SKM-1 treated with dmso at 0.1 percent for 144 hours (cell line): ENCODE results near the gene LEKR1.
A peak's percentile ranks its signal among the peaks of the same experiment; 100 is the strongest.

Source experiments
- DNase-seq: peaks from one replicate; lab custom pipeline; 2025; ENCODE audit not compliant: unreplicated experiment; lab: John Stamatoyannopoulos, UW

LEKR1 gene

GRCh38 chr3:156974931-156975330 is 148.8 kb downstream of the LEKR1 start:
- no peak for DNase-seq

GRCh38 chr3:156975721-156976120 is 149.6 kb downstream of the LEKR1 start:
- DNase-seq: no peak

GRCh38 chr3:156976933-156977332 is 150.8 kb downstream of the LEKR1 start:
- DNase-seq: no peak

- no peak for DNase-seq
Measured at GRCh38 chr3:156978481-156978961, 152.4 kb downstream of the LEKR1 start.

- no peak for DNase-seq
Measured at GRCh38 chr3:156981005-156981404, 154.9 kb downstream of the LEKR1 start.

GRCh38 chr3:156983559-156983958 is 157.4 kb downstream of the LEKR1 start:
- DNase-seq: no peak

GRCh38 chr3:156985711-156986110 is 159.6 kb downstream of the LEKR1 start:
- DNase-seq: no peak

- no peak for DNase-seq
Measured at GRCh38 chr3:156987946-156988345, 161.8 kb downstream of the LEKR1 start.

- no peak for DNase-seq
Measured at GRCh38 chr3:156997351-156997750, 171.2 kb downstream of the LEKR1 start.

- no peak for DNase-seq
Measured at GRCh38 chr3:157001221-157001957, 175.2 kb downstream of the LEKR1 start.

GRCh38 chr3:157021679-157022078 is 195.5 kb downstream of the LEKR1 start:
- no peak for DNase-seq

GRCh38 chr3:157023226-157023625 is 197.1 kb downstream of the LEKR1 start:
- DNase-seq: no peak

GRCh38 chr3:157026091-157026490 is 199.9 kb downstream of the LEKR1 start:
- DNase-seq: no peak

GRCh38 chr3:157027861-157028745 is 201.9 kb downstream of the LEKR1 start:
- DNase-seq: no peak

GRCh38 chr3:157029365-157029790 is 203.2 kb downstream of the LEKR1 start:
- peak; percentile 11 for DNase-seq

- no peak for DNase-seq
Measured at GRCh38 chr3:157030712-157031111, 204.6 kb downstream of the LEKR1 start.

- no peak for DNase-seq
Measured at GRCh38 chr3:157033001-157033400, 206.8 kb downstream of the LEKR1 start.

GRCh38 chr3:157040456-157040855 is 214.3 kb downstream of the LEKR1 start:
- DNase-seq: no peak

GRCh38 chr3:157042226-157042625 is 216.1 kb downstream of the LEKR1 start:
- no peak for DNase-seq

- DNase-seq: no peak
Measured at GRCh38 chr3:157043771-157044170, 217.6 kb downstream of the LEKR1 start.

- no peak for DNase-seq
Measured at GRCh38 chr3:157045238-157045850, 219.2 kb downstream of the LEKR1 start.

- DNase-seq: no peak
Measured at GRCh38 chr3:157046520-157046919, 220.4 kb downstream of the LEKR1 start.
